ENCODE measurements around the gene VCAN.

VCAN gene

GRCh38 chr5:83527722-83528438 is 56.3 kb downstream of the VCAN start:
- no peak for TF ChIP-seq MYC (IDR thresholded peaks at IDR 0.05; ENCODE audit: low read depth, low read length)
- no peak for TF ChIP-seq POLR2A (IDR thresholded peaks at IDR 0.05; ENCODE audit: extremely low read depth, insufficient read length)
- no peak for TF ChIP-seq CTCF (IDR thresholded peaks at IDR 0.05; ENCODE audit: low read depth, low read length)
- no peak for TF ChIP-seq MAX (IDR thresholded peaks at IDR 0.05; ENCODE audit: low read depth, low read length)
- DNase-seq (ENCODE audit: low read depth), result no peak

GRCh38 chr5:83528439-83528769 is 56.9 kb downstream of the VCAN start:
- H3K4me3 ChIP-seq (ENCODE audit: low read depth, low read length), result no peak overlapping the region
- TF ChIP-seq MAX (IDR thresholded peaks at IDR 0.05; ENCODE audit: low read depth, low read length), result no peak
- no peak for TF ChIP-seq POLR2A (IDR thresholded peaks at IDR 0.05; ENCODE audit: extremely low read depth, insufficient read length)
- no peak for TF ChIP-seq MYC (IDR thresholded peaks at IDR 0.05; ENCODE audit: low read depth, low read length)
- no peak for TF ChIP-seq CTCF (IDR thresholded peaks at IDR 0.05; ENCODE audit: low read depth, low read length)
- no peak for DNase-seq (ENCODE audit: low read depth)

More at GRCh38 chr5:83527722-83528438, 56.3 kb downstream of the VCAN start:
- no peak overlapping the region for H3K4me3 ChIP-seq (ENCODE audit: low read depth, low read length)

- no peak overlapping the region for H3K4me3 ChIP-seq (ENCODE audit: low read depth, low read length)
- TF ChIP-seq MYC (IDR thresholded peaks at IDR 0.05; ENCODE audit: low read depth, low read length), result no peak
- no peak for TF ChIP-seq POLR2A (IDR thresholded peaks at IDR 0.05; ENCODE audit: extremely low read depth, insufficient read length)
- no peak for TF ChIP-seq CTCF (IDR thresholded peaks at IDR 0.05; ENCODE audit: low read depth, low read length)
- no peak for TF ChIP-seq MAX (IDR thresholded peaks at IDR 0.05; ENCODE audit: low read depth, low read length)
- no peak for DNase-seq (ENCODE audit: low read depth)
Measured at GRCh38 chr5:83530193-83530592, 58.6 kb downstream of the VCAN start.

GRCh38 chr5:83531661-83532060 is 60.1 kb downstream of the VCAN start:
- TF ChIP-seq MAX (IDR thresholded peaks at IDR 0.05; ENCODE audit: low read depth, low read length) (no peak), POLR2A (IDR thresholded peaks at IDR 0.05; ENCODE audit: extremely low read depth, insufficient read length) (no peak), CTCF (IDR thresholded peaks at IDR 0.05; ENCODE audit: low read depth, low read length) (no peak), MYC (IDR thresholded peaks at IDR 0.05; ENCODE audit: low read depth, low read length) (no peak)
- no peak overlapping the region for H3K4me3 ChIP-seq (ENCODE audit: low read depth, low read length)
- DNase-seq (ENCODE audit: low read depth), result no peak

- DNase-seq (ENCODE audit: low read depth), result no peak
- TF ChIP-seq POLR2A (IDR thresholded peaks at IDR 0.05; ENCODE audit: extremely low read depth, insufficient read length) (no peak), CTCF (IDR thresholded peaks at IDR 0.05; ENCODE audit: low read depth, low read length) (no peak), MAX (IDR thresholded peaks at IDR 0.05; ENCODE audit: low read depth, low read length) (no peak), MYC (IDR thresholded peaks at IDR 0.05; ENCODE audit: low read depth, low read length) (no peak)
- H3K4me3 ChIP-seq (ENCODE audit: low read depth, low read length), result no peak overlapping the region
Measured at GRCh38 chr5:83538786-83539462, 67.4 kb downstream of the VCAN start.

All from NB4 (cell line).